Measurements from ENCODE around the gene SLC26A1.
"Not testable (repeated sequence)": the region's sequence is repeated elsewhere in the genome, so short reads cannot be mapped to it uniquely, and the experiment has no call there.

Gene SLC26A1

DNA sequence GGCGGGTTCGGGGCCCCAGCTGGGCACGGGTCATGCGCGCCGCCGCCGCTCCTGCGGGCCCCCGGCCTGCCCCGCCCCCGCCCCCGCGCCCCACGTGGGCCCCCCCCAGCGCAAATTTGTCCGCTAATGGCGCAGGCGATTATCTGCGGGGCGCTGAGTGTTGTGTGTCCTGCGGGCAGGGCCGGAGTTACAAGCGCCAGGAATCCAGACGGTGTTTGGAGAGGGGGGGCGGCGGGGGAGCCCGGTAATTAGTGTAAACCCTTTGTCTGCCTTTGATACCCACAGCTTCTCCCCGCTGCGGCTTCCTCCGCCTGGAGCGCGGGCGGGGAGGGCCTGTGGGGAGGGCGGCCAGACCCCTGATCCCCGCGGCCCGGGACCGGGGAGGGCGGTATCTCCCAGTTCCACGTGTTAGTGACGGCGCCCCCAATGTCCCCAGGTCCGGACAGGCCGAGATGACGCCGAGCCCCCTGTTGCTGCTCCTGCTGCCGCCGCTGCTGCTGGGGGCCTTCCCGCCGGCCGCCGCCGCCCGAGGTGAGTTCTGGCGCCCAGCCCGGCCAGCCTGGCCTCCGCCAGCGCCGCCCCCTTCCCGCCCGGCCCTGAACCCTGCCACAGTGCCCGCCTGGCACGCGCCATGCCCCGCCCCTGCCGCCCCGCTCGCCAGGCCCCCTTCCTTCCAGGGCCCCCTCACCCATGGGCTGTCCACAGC is 19.0 kb upstream of the SLC26A1 start:
- DNase-seq, result peak; percentile 37

DNA sequence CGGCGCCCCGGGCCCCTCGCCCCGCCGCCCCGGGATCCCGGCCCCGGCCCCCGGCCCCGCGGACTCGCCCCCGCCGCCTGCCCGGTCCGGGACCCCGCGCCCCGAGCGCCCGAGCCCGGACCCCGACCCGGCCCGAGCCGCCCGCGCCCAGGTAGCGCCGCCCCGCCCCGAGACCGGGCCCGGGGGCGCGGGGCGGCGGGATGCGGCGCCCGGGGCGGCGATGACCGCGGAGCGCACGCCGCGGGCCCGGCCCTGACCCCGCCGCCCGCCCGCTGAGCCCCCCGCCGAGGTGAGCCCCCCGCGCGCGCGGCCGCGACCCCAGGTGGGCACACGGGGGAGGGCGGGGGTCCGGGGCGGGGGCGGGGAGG is 18.4 kb upstream of the SLC26A1 start:
- no peak for DNase-seq

DNA sequence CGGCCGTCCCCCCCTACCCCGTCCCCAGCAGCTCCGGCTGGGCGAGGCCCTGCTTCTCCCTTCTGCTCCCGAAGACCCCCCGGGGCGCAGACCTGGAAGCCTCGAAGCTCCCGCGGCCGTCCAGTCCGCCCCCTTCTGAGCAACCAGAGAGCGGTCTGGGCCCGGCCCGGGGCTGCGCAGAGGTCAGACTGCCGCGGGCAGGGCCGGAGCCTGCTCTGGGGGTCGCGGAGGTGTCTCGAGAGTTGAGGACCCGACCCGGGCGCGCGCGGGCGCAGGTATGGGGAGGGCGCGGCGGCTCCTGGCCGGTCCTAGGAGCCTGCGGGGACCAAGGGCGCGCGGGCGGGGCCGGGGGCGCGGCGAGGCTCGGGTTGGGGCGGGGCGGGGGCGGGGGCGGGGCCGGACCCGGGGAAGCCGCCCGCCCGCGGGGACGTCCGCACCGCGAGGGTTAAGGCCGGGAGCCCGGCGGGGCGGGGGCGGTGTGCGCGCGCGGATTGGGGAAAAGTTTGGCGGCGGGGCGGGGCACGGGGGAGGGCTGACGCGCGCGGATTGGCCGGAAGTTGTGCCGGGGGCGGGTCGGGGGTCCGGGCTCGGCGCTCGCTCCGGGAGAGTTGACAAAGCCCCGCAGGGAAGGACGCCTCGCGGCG is 17.9 kb upstream of the SLC26A1 start, which contains the start of gene FGFRL1:
FGFRL1 (plus strand) TSS at position 605 of the 644 bp plus-strand sequence. CDS start 860 bp downstream, outside the sequence.
- peak; percentile 95 for DNase-seq

DNA sequence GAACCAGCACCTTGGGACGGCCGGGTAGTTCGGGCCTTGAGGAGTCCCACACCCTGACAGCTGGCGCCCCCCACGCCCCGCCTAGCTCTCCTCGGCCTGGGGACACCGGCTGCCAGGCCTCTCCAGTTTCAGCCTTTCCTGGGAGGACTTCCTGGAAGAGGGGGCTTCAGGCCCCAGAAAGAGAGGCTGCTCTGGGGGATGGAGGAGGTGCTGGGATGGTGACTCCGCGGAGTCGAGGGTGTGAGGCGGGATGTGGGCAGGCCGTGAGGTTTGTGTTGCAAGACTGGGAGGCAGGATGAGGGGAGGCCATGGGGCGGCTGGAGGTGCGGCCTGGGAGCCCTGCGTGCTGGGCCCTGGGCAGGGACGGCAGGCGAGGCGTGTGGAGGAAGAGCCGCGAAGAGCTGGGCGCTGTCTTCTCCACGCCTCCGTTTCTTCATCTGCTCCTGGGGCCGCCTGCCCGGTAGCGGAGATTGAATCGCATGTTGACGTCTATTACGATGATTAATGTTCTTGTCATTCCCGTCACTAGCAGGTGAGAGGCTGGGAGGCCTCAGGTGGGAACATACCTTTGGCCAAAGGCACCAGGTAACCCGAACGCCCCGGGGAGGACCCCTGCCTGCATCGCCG is 17.3 kb upstream of the SLC26A1 start:
- DNase-seq, result peak; percentile 49

DNA sequence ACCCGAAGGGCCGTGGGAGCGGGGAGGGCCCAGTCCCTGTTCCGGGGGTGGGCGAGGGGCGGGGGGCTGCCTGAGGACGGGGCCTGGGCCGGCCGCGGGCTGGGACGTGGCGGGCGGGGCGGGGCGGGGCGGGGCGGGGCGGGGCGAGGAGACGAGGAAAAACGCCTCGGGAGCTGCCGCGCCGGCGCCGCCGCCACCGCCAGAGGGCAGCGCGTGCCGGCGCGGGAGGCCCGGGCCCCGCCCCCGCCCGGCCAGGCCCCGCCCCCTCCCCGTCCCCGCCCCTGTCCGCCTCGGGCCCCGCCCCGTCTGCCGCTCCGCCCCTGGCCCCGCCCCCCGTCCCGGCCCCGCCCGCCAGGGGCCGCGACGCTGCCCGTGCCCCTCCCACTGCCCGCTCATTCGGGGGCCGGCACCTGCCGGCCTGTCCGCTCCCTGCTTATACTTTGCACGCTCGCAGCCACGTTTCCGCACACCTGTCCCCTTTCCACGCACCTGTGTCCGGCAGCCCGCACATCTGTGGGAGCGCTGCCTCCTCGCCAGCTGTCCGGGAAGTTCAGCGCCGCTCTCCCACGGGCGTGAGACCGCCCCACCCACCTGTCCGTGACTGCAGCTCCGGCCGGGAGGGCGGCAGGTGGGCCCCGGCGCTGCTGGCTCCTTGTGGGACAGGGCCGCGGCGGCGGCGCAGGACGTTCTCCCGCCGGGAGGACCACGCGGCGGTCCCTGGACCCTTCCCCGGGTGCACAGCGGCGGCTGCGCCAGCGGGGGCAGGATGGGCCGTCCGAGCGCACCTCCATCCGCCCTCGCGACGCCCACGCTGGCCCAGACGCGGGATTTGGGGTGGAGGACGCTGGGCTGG is 16.6 kb upstream of the SLC26A1 start:
- peak; percentile 69 for DNase-seq

DNA sequence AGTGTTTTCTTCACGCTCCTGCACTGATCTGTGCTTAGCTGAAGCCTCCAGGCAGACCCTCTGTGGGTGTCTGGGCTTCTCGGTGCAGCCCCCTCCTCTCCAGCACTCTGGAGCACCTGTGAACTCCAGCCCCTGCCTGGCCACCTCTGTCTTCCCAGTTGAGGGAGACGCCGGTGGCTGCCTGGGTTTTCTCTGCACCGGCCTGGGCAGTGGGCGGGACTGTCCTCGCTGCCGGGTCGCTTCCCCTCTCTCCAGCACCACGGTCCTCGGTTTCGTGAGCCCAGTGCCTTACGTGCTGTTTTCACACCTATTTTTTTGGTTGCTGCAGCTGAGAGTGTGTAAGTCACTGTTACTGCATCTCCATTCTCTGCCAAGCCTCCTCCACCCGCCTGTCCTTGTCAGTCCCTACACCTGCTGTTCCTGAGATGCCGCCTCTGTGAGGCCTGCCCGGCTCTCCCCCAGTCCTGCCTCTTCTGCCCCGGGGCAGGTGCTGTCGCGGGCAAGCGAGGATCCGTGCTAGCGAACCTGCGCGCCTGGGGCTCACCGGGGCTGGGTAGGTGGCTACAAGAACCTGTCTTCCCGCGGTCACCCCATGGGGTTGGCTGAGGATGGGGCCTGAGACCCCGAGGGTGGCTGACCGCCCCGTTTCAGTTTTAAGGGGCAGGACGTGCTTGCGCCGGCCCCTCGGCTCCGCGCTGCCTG is 15.8 kb upstream of the SLC26A1 start:
- peak; percentile 38 for DNase-seq

DNA sequence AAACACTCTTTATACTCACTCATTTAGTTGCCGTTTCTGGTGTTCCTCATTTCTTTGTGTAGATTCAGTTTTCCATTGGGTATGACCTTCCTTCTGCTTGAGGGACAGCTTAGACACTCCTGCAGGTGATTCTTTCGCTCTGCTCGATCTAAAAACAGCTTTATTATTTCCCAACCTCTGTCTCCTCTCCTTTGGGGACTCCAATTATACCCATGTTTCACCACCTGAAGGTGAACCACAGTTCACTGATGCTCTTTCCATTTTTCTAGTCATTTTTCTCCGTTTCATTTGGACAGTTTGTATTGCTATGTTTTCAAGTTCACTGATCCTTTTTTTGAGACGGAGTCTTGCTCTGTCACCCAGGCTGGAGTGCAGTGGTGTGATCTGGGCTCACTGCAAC is 13.7 kb upstream of the SLC26A1 start:
- DNase-seq, result no peak

DNA sequence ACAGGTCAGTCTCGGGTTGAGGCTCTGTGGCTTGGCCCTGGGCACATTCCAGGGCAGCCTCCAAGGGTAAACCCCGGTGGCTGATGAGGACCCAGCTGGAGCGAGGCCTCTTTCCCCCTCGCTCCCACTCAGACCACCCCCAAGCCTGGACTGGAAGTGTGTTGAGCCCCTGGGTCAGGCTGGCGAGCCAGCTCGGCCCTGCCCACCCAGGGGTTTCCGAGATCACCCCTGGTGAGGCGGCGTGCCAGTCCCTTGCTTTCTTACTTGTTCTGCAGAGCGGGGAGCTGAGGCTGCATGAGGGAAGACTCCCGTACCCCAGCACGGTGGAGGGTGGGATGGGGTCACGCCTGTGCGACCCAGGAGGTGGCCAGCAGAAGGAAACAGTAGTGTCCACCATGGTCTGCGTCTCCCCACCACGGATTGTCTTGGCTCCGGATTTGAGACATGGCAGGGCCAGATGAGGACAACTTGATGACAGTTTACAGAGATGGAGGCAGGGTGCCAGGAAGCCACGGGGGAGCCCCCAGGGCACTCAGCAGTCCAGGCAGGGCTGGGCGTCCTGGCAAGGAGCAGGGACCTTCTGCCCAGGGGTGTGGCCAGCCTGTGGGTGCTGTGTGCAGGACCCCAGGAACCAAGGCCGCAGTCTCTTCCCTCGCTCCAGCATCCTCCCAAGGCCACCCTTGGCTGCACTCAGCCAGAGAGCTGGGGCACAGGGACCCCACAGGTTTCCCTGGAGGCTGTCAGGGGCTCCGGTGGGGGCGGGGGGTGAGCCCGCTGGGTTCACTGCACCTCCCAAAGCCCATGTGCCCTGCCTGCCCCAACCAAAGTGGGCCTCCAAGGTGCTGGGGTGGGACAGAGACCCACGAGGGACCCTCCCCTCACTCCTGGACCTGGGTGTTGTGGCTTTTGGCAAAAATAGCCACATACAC is 11.6 kb upstream of the SLC26A1 start:
- no peak for DNase-seq

DNA sequence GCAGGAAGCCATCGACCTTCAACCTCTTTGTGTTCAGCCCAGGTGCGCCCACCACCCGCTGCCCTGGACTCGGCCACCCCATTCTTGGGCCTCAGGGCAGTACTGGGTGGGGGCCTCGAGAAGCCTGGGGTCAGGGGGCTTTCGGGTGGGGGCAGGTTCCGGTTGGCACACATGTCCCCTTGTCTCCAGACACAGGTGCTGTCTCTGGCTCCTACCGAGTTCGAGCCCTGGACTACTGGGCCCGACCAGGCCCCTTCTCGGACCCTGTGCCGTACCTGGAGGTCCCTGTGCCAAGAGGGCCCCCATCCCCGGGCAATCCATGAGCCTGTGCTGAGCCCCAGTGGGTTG is 10.8 kb upstream of the SLC26A1 start:
- no peak for DNase-seq

DNA sequence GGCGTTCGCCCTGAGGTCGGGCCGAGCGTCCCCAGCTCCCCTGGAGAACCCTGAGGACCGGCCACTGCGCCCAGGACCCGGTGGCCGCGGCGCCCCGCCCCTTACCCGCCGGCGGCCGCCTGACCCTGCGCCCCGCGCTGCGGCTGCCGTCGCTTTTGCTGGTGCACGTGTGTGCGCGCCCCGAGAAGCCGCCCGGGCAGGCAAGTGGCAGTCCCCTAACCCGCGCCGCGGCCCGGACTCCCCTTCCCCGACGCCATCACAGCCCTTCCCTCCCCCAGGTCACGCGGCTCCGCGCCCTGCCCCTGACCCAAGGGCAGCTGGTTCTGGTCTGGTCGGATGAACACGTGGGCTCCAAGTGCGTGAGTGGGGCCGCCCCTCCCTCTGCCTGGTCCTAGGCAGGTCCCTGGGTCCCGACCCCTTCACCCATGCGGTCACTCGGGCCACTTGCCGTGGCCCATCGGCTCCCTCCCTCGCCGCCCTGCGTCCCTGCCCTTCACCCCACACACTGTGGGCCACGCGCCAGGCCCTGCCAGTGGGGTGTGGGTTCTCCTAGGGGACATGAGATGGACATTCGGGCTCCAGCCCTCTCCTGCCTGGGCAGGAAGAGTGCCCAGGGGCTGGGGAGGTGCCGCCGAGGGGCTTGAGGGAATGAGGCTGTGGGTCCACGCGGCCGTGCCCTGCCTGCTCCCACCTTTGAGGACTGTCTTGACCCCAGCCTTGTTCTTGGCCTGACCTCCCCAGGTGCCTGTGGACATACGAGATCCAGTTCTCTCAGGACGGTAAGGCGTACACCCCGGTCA is 10.3 kb upstream of the SLC26A1 start:
- no peak for DNase-seq

DNA sequence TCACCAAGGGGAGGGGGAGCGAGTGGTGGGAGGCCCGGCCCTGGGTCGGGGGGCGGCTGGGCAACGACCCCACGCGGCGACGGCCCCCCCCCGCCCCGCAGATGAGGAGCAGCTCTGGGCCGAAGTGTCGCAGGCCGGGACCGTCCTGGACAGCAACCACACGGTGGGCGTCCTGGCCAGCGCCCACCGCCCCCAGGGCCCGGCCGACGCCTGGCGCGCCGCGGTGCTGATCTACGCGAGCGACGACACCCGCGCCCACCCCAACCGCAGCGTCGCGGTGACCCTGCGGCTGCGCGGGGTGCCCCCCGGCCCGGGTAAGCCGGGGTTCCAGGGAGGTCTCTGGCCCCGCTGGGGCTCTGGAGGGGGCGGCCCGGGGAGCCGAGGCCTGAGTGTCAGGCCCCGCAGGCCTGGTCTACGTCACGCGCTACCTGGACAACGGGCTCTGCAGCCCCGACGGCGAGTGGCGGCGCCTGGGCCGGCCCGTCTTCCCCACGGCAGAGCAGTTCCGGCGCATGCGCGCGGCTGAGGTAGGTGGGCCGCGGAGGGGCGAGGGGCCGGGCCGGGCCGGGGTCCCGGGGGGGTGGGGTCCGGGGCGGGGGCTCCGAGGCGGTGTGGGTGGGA is 9.5 kb upstream of the SLC26A1 start:
- DNase-seq, result no peak

DNA sequence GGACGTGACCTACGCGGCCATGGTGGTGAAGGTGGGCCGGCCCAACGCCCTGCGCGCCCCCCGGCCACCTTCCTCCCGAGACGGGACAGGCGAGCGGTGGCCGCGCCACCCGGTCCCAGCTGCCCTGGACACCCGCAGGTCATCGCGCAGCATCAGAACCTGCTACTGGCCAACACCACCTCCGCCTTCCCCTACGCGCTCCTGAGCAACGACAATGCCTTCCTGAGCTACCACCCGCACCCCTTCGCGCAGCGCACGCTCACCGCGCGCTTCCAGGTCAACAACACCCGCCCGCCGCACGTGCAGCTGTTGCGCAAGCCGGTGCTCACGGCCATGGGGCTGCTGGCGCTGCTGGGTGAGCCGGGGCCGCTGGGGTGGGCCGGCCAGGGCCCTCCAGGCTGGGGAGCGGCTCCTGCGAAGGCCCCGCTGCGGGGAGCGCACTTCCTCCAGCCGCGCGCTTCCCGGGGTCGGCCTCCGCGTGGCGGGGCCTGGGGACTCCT is 9.0 kb upstream of the SLC26A1 start:
- DNase-seq, result no peak

DNA sequence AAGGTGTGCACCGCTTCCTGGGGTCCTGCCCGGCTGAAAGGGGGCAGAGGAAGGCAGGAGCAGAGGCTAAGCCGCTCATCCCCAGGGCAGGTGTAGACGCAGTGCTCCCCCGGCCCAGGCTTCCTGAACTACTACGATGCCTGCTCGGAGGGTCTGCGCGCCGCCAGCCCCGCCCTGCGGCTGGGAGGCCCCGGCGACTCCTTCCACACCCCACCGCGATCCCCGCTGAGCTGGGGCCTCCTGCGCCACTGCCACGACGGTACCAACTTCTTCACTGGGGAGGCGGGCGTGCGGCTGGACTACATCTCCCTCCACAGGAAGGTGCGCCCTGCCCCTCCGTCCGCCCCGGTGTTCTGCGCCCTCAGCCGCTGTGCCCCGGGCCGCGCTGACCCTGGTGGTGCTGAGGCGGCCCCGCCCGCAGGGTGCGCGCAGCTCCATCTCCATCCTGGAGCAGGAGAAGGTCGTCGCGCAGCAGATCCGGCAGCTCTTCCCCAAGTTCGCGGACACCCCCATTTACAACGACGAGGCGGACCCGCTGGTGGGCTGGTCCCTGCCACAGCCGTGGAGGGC is 8.4 kb upstream of the SLC26A1 start:
- DNase-seq, result no peak

DNA sequence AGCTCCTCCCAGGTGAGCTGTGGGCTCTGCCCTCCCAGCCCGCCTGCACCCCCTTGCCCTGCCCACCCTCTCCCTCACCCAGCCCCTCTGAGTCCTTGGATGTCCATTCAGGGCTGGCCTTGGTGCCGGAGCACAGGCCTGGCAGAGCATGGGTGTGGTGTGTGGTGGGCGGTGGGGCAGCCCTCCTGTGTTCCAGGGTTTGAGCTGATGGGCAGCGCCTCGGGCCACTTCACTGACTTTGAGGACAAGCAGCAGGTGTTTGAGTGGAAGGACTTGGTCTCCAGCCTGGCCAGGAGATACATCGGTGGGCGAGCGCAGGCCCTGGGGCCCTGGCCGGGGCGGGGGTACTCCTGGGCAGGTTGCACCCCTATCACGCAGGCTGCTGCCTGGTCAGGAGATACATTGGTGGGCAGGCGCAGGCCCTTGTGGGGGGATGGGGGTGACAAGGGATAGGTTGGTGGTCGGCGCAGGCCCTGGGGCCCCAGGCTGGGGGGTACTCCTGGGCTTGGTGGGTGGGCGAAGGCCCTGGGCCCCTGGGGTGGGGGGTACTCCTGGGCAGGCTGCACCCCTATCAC is 7.6 kb upstream of the SLC26A1 start:
- no peak for DNase-seq

DNA sequence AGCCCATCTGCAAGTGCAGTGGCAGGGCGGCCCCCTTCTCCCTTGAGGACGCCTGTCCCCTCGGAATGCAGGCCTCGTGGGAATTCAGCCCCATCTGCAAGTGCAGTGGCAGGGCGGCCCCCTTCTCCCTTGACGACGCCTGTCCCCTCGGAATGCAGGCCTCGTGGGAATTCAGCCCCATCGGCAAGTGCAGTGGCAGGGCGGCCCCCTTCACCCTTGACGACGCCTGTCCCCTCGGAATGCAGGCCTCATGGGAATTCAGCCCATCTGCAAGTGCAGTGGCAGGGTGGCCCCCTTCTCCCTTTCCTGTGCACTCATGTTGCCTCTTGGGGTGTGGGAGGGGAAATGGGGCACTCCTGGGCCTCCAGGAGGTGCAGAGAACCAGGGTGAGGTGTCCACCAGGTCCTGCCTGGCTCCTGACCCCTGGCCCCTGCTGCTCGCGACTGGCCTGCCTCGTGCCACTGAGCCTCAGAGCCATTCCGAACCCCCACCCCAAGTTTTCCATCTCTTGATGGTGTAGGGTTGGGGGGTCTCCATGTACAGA is 6.8 kb upstream of the SLC26A1 start:
- DNase-seq, result no peak

DNA sequence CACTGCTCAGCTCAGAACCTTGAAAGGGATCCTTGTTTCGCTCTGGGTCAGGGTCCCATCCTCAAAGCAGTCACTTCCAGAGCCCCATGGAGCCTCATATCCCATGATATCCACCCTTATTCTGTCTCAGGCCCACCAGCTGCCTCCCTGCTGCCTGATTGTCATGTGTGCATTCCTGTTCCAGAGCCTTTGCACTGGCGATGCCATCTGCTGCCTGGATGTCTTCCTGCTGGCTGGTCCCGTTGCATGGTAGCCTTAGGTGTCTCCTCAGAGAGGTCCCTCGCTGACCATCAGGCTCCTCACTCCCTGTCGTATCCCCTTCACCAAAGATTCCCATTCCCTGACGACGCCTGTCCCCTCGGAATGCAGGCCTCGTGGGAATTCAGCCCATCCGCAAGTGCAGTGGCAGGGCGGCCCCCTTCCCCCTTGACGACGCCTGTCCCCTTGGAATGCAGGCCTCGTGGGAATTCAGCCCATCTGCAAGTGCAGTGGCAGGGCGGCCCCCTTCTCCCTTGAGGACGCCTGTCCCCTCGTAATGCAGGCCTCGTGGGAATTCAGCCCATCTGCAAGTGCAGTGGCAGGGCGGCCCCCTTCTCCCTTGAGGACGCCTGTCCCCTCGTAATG is 6.1 kb upstream of the SLC26A1 start:
- DNase-seq, result not testable (repeated sequence)

DNA sequence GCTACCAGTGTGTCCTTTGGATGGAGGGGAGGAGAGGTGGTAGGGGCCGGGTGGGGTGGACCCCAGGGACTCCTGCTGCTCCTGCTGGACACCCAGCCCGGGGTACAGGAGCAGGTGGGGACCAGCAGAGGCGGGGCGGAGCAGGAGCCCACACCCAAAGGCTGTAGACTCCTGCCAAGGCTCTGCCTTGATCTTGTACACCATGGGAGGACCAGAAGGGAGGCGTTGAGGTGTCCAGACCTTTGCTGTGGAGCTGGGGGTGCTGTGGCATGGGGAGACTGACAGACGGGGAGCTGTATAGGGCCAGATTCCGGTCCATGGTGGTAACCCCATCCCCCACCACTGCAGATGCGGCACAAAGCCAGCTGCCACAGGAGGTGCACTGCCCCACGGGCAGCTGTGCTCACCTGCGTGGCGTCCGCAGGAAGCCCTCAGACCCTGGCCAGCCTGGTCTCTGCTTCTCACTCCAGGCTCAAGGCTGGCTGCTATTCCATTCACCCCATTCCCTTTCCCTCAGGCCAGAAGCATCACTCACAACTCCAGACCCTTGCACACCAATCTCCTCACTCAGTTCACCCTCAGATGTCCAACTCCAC is 5.0 kb upstream of the SLC26A1 start:
- DNase-seq, result no peak

All from activated CD4-positive, alpha-beta T cell treated with anti-CD3 and anti-CD28 coated beads, Interleukin-2, amount 50 U/mL, for 1 hour (primary cell).